ENCODE measurements around the gene REG3G.

DNA sequence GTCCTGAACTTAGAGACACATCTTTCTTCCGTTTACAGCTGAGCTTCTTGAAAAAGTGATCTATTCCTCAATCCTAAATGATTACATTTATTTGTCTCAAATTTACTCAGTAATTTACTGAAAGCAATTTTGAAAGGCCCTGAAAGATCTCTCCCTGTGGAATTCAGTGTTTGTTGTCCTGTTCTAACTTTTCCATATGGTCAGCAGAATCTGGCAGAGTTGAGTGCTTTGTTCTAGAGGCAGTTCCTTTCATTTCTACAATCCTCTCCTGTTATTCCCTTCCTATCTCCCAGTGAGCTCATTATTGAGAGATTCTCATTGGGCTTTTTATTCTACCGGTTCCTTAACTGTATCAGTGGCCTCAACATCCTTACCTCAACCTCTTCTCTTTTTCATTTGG, 36.5 kb upstream of the REG3G start:
- TF ChIP-seq, protein P1, sequence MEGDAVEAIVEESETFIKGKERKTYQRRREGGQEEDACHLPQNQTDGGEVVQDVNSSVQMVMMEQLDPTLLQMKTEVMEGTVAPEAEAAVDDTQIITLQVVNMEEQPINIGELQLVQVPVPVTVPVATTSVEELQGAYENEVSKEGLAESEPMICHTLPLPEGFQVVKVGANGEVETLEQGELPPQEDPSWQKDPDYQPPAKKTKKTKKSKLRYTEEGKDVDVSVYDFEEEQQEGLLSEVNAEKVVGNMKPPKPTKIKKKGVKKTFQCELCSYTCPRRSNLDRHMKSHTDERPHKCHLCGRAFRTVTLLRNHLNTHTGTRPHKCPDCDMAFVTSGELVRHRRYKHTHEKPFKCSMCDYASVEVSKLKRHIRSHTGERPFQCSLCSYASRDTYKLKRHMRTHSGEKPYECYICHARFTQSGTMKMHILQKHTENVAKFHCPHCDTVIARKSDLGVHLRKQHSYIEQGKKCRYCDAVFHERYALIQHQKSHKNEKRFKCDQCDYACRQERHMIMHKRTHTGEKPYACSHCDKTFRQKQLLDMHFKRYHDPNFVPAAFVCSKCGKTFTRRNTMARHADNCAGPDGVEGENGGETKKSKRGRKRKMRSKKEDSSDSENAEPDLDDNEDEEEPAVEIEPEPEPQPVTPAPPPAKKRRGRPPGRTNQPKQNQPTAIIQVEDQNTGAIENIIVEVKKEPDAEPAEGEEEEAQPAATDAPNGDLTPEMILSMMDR (conservative IDR thresholded peaks at IDR 0.05; ENCODE audit: low read length): no peak
- TF ChIP-seq EZH2phosphoT487 (IDR thresholded peaks at IDR 0.05; ENCODE audit: borderline replicate concordance): no peak

Measured in Loucy (cell line).